Ecto neural progenitor cell (in vitro differentiated cells): ENCODE measurements around the gene GTF3C4.

Experiments
- DNase-seq: peaks from one replicate; pipeline ENCODE4 v3.0.0-alpha.2; 2018; ENCODE audit warnings: low spot score

Gene GTF3C4

GRCh38 chr9:132670457-132671391 lies at the start of gene GTF3C4:
GTF3C4 (plus strand) TSS chr9:132670464; CDS start chr9:132670599, 135 bp downstream.
- peak; percentile 64 for DNase-seq

- no peak for DNase-seq
Observed at GRCh38 chr9:132622159-132622558, 48.1 kb upstream of the GTF3C4 start.

GRCh38 chr9:132626285-132626684 lies 44.0 kb upstream of the GTF3C4 start:
- DNase-seq: no peak

- no peak for DNase-seq
Observed at GRCh38 chr9:132627106-132627505, 43.2 kb upstream of the GTF3C4 start.

- DNase-seq: no peak
Observed at GRCh38 chr9:132627594-132627993, 42.7 kb upstream of the GTF3C4 start.

GRCh38 chr9:132628746-132629145 lies 41.5 kb upstream of the GTF3C4 start:
- DNase-seq: no peak

- no peak for DNase-seq
Observed at GRCh38 chr9:132630116-132630515, 40.1 kb upstream of the GTF3C4 start.

GRCh38 chr9:132630811-132631210 lies 39.5 kb upstream of the GTF3C4 start:
- no peak for DNase-seq

GRCh38 chr9:132631280-132631679 lies 39.0 kb upstream of the GTF3C4 start:
- DNase-seq: no peak

- no peak for DNase-seq
Observed at GRCh38 chr9:132631685-132632084, 38.6 kb upstream of the GTF3C4 start.

- DNase-seq: no peak
Observed at GRCh38 chr9:132632413-132633129, 37.7 kb upstream of the GTF3C4 start.

- no peak for DNase-seq
Observed at GRCh38 chr9:132634327-132634726, 35.9 kb upstream of the GTF3C4 start.

- DNase-seq: no peak
Observed at GRCh38 chr9:132637351-132637750, 32.9 kb upstream of the GTF3C4 start.

GRCh38 chr9:132637801-132638200 lies 32.5 kb upstream of the GTF3C4 start:
- DNase-seq: no peak

- DNase-seq: no peak
Observed at GRCh38 chr9:132638240-132638639, 32.0 kb upstream of the GTF3C4 start.

GRCh38 chr9:132639322-132639721 lies 30.9 kb upstream of the GTF3C4 start:
- DNase-seq: no peak

GRCh38 chr9:132641216-132641615 lies 29.0 kb upstream of the GTF3C4 start:
- DNase-seq: no peak

- no peak for DNase-seq
Observed at GRCh38 chr9:132644251-132644650, 26.0 kb upstream of the GTF3C4 start.

- DNase-seq: no peak
Observed at GRCh38 chr9:132645306-132645705, 25.0 kb upstream of the GTF3C4 start.

- no peak for DNase-seq
Observed at GRCh38 chr9:132645711-132646110, 24.6 kb upstream of the GTF3C4 start.

GRCh38 chr9:132646726-132647125 lies 23.5 kb upstream of the GTF3C4 start:
- no peak for DNase-seq

- no peak for DNase-seq
Observed at GRCh38 chr9:132647355-132647754, 22.9 kb upstream of the GTF3C4 start.

- no peak for DNase-seq
Observed at GRCh38 chr9:132647806-132648205, 22.5 kb upstream of the GTF3C4 start.
